ENCODE measurements around the gene AXIN1.

The AXIN1 gene

DNA sequence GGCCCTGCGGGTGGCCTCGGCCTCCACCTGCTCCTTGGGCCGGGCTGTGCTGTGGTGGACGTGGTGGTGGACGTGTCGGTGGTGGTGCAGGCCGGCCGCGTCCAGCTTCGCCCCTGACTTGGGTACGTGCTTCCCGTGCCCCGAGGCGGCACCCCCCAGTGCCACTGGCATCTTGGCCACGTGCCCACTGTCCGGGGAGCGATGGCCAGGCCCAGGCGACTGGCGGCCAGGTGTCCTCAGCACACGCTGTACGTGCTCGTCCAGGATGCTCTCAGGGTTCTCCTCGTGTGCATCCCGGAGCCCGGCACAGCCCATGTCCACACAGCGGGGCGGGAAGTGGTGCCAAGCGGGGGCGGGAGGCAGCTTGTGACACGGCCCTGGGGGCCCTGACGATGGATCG, 54.7 kb downstream of the AXIN1 start:
- no peak for DNase-seq

DNA sequence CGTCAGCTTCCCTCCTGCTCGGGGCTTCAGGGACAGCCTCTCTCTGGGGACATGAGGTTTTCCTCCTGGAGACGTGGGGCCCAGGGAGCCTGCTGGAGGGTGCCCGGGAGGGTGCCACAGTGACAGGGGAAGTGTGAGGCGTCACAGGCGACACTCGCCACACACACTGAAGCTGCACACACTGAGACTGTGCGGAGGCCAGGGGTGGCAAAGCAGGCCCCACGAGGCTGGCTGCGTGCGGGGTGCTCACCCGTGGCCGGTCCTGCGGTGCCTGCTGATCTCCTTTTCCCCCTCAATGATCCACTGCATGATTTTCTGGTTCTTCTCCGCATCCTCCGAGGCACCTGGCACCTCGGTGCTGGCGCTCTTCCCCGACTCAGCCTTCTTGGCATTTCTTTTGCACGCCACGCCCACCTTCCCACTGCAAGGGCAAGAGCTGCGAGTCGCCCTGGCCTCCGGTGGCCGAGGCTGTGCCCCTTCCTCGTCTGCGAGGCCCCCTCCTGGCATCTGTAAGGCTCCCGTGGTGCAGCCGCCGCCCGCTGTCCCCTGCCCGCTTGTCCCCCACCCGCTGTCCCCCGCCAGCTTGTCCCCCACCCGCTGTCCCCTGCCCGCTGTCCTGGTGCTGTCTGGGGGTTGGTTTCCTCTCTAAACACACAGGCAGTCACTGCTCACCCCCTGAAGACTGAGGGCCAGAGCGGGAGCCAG, 55.6 kb downstream of the AXIN1 start:
- no peak for DNase-seq

DNA sequence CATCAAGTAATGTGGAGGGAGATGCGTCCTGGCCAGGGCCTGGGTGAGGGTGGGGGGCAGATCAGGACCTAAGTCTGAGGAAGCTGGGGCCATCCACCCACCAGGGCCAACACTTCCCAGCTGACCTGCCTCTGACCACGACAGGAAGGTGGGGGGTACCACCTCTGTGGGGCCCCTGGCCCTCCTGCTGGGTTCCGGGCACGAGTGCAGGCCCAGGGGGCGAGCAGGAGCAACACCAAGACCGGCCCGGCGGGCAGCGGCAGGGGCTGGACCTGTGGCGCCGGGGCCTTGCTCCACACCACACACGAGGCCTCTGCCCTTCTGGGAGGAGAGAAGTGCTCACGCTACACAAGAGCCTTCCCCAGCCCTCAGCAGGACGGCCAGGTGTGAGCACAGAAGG, 56.2 kb downstream of the AXIN1 start:
- DNase-seq = no peak

DNA sequence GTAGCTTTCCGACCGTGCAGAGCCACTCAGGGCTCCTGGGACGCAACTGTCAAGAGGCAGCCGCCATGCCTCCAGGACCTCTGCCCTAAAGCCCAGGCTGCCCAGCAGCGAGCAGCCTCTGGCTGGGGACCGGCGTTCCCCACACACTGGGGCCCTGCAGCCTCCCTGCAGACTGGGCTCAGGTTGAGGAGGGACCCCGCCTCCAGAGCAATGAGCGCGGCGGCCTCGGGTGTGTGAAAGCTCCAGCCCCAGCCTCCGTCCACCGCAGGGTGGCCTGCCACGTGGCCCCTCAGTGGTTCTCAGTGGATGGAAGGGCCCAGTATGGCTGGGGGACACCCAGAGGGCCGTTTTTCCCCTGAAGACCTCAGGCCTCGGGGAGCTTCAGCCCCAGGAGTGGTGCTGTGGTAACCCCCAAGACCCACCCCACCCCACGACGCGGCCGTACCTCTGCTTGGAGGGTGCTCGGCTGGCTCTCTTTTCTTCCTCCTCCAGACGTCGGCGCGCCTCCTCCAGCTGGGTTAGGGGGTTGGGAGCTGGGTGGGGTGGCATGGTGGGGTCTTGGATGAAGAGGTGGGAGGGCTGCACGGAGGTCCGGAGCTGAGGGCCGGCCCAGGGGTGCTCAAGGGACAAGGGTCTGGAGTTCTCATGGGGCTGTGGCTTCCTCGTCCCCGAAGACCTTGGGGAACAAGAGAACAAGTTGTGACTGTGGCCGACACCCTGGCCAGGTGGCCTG, 59.3 kb downstream of the AXIN1 start:
- DNase-seq = no peak

DNA sequence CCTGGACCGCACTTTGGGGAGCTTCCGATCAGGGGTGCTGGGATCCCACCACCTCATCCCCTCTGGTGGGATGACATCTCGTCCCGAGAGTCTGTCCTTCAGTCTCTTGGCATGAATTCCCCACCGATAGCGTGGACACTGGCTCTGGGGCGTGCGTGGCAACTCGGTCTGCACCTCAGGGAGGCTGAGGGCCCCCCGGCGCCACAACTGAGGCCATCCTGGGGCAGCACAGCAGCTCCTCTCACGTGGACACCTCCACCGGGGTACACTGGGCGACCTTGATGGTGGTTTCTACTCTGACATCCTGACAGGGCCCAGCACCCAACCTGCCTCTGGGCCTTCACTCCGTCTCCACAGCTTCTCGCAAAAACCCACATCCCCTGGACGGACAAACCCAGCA, 61.0 kb downstream of the AXIN1 start:
- no peak for DNase-seq

DNA sequence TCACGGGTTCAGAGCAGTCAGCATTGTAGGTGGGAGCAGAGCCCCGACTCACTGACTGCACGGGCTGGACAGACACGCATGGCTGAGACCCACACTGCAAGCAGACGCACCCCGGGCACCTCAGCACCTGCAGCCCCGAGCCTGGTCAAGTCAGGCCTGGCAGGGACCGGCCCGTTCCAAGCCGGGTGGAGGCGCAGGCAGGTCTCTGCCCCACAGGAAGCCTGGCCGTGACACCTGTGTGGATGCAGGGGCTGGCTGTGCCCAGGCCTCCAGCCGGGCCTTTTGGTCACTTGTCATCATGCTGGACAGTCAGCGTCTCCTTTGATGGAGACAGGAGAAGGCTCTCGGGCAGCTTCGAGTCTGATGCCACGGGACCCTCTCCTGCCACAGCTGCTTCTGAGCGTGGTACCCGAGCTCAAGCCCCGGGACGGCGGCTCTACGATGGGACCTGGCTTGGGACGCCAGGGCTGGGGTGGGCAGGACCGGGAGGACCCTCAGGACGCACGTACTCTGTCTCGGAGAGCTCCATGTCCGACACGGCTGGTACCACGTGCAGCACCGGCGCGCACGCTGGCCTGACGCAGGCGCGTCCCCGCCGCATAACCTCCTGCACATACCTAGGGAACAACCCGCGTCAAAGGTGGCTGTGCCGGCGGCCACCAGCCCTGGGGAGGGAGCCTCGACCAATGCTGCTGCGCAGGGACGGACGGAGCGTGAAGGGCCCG, 61.7 kb downstream of the AXIN1 start:
- no peak for DNase-seq

DNA sequence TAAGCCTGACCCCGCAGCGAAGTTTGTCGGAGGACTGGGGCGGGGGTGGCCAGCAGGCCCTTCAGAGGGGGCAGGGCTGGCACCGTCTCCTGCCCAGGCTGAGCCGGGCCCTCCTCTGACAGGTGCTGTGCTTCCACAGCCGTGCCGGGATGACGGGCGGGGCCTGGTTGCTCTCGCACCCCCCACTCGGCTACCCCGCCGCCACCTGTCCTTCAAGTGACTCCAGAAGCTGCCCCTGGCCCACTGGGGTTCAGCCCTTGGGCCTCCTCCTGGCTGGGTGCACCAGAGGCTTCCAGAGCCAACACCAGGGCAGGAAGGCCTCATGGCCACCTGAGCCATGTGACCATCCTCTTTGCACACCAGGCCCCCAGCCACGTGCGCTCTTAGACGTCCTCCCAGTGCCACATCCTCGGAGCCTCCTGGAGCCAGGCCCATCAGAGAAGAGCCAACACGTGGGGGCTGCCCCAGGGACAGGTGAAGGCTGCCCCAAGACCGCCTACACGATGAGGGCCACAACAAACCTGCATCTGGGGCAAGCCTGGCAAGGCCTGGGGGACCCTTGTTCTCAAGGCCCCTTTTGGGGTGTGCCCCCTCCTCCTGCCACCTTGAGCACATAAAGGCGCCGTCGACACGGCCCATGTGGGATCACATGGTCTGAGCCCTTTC, 62.4 kb downstream of the AXIN1 start:
- no peak for DNase-seq

DNA sequence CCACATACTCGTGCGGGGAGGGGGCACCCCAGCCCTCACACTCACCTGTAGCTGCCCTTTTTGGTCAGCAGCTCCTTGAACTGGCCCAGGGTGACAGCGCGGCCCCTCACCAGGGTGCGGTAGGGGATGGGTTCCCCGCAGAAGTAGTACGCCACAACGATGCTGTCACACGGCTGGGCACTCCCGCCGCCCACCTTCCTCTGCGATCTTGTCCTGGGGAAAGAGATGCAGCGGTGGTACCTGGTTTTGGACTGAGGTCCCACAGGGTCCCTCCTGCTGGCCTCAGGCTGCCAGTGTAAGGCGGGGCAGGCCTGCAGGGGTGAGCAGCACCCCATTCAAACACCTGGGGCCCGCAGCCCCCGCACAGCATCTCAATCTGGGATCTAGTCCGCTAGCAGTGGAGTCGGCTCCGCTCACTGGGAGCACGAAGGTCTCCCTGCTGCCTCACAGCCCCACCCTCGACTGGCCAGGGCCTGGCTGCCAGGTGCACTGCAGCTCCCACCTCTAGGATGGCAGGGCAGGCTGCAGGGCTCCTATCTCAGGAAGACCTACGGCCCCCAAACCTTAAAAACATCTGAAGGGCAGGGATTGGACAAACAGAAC, 63.0 kb downstream of the AXIN1 start:
- DNase-seq = no peak

DNA sequence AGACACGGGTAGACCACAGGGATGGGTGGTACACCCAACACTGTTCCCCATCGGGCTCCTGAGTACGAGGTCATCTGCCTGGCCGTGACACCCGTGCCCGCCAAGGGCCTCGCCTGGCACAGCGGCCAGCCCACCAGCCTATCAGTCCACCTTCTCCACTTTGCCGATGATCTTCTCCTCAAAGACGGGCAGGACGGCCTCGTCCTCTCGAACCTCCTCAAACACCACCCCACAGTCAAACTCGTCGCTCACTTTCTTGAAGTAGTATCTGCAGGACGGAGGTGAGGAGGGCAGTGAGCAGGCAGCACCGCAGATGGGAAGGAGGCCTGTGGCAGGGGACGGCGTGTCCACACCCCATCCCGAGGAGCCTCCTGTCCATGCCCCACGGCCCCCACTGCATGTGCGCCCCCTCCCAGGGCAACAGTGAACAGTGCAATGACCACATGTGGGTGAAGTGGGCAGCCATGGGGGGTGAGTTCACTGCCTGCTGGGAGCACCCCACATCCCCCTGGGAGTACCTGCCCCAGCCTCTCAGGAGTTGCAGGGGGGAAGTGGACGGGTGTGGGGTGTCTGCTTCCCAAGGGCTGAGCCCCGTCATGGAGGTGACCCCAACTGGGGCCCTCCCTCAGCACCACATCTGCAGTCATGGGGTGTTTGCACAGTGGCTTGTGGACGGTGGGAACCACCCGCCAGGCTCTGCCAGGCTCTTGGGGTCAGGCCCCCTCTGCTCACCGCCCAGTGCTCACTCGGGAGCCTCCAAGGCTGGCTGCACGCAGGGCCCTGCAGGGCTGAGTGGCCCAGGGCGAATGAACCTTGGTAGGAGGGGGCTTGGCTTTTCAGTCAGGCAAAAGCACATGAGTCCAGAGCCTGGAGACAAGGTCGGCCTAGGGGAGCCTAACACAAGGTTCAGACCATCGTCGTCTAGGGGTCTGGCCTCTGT, 64.3 kb downstream of the AXIN1 start:
- no peak for DNase-seq

DNA sequence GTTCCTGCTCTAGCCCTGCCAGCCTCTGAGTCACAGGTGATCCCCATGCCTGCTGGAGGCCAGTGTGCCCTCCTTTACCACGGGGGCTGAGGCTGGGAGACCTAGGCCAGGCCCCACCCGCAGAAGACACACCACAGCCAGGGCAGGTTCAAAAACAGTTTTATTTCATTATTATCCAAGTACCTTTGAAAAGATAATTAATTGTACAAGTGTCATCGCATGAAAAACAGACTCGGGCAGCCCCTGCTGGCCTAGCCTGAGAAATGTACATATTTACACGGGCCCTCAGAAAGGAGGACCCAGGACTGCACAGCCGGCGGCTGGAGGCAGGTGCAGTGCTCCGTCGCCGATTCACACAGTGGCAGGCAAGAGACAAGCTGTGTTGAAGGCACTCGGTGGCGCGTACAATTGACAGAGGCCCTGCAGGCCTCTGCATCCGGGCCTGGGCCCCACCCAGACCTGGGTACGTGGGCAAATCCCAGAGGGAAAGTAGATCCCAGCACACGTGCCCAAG, 65.2 kb downstream of the AXIN1 start:
- no peak for DNase-seq

DNA sequence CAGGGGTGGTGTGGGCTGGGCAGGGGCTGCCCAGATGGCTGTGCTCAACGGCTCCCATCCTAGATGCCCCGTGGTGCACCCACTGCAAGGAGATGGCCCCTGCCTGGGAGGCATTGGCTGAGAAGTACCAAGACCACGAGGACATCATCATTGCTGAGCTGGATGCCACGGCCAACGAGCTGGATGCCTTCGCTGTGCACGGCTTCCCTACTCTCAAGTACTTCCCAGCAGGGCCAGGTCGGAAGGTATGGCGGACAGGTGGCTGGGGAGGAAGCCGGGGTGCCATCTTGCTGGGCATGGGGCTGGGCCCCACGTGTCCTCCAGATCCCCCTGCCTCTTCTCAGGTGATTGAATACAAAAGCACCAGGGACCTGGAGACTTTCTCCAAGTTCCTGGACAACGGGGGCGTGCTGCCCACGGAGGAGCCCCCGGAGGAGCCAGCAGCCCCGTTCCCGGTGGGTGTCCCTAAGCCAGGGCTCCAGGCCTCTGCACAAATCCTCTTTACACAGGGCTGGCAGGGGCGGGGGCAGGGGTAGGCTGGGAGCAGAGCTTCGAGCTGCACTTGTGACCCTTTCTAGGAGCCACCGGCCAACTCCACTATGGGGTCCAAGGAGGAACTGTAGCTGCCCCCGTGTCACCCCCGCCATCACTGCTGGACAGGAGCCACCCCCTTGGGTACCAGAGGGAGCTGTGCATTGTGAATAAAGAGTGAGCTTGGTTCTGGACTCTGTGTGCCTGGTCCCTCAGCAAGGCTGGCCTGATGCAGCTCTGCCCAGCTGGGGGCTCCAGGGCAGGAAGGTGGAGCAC, 65.8 kb downstream of the AXIN1 start:
- DNase-seq = no peak

DNA sequence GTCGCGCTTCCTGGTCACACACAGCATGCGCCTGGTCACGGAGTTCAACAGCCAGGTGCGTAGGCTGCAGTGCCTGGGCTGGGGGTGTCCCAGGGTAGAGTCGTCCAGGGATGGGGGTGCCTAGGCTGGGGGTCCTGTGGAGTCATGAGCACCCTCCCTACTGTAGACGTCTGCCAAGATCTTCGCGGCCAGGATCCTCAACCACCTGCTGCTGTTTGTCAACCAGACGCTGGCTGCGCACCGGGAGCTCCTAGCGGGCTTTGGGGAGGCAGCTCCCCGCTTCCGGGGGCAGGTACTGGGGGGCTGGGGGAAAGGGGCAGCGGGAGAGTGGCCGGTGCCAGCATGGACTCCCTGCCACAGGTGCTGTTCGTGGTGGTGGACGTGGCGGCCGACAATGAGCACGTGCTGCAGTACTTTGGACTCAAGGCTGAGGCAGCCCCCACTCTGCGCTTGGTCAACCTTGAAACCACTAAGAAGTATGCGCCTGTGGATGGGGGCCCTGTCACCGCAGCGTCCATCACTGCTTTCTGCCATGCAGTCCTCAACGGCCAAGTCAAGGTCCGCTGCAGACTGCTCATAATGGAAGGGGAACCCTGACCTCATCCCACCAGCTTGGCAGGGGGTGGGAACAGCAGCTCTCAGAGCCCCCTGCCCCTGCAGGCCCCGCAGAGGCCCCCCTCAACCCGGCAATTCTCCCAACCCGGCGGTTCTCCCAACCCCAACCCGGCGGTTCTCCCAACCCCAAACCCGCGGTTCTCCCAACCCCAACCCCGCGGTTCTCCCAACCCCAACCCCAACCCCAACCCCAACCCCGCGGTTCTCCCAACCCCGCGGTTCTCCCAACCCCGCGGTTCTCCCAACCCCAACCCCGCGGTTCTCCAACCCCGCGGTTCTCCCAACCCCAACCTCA, 67.1 kb downstream of the AXIN1 start:
- DNase-seq = no peak

DNA sequence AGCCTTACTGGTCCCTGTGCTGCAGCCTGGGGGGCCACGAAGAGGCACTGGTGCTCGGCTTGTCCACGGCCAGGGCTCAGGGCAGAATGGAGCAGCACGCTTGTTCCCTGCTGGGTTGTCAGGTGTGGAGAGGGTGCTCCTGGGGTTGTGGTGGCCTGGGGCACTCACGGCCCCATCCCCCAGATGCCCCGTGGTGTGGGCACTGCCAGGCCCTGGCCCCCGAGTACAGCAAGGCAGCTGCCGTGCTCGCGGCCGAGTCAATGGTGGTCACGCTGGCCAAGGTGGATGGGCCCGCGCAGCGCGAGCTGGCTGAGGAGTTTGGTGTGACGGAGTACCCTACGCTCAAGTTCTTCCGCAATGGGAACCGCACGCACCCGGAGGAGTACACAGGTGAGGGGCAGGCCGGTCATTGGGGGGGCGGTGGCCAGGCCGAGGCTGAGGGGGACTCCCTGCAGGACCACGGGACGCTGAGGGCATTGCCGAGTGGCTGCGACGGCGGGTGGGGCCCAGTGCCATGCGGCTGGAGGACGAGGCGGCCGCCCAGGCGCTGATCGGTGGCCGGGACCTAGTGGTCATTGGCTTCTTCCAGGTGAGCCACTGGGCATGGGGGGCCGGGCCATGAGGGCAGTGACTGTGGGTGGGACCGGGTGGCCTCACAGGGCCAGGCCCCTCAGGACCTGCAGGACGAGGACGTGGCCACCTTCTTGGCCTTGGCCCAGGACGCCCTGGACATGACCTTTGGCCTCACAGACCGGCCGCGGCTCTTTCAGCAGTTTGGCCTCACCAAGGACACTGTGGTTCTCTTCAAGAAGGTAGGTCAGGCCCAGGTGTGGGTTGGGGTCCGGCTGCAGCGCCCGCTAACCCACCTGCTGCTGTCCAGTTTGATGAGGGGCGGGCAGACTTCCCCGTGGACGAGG, 68.1 kb downstream of the AXIN1 start:
- DNase-seq = no peak

DNA sequence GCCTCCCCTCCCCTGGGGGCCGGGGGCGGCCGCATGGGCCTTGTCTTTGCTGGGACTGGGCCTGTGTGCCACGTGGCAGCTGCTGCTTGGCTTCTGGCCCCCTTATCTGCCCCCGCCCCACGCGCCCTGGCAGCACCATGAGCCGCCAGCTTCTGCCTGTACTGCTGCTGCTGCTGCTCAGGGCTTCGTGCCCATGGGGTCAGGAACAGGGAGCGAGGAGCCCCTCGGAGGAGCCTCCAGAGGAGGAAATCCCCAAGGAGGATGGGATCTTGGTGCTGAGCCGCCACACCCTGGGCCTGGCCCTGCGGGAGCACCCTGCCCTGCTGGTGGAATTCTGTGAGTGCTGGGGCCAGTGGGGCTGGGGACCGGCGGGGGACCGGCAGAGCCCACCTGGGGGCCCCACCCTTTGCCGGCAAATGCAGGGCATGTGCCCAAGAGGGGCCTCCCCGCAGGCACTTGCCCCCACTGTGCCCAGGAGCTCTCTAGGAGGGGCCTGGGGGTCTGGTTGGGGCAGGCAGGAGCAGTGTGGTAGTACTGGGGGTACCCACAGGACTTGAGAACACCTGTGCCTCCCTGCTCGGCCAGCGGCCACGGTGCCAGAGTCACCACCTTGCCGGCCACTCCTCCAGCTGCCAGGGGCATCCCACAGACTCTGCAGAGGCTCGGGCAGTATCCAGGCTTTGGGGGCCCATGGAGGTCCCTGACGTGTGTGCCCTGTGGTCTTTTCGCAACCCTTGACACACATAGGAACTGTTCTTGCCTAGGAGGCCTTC, 69.3 kb downstream of the AXIN1 start, which contains the start of gene PDIA2:
PDIA2 (plus strand) TSS at position 132 of the 773 bp plus-strand sequence; CDS start at position 138, 6 bp downstream.
- no peak for DNase-seq

DNA sequence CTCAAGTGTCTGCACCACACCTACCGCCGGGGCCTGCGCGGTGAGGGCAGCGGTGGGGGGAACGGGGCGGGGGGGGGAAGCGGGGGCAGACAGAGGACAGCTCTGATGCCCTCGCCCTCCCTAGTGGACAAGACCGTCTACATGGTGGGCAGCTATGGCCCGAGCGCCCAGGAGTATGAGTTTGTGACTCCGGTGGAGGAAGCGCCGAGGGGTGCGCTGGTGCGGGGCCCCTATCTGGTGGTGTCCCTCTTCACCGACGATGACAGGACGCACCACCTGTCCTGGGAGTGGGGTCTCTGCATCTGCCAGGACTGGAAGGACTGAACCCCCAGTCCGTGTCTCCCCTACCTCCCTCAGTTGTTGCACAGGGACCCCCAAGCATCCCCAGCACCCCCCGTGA, 70.0 kb downstream of the AXIN1 start:
- no peak for DNase-seq

DNA sequence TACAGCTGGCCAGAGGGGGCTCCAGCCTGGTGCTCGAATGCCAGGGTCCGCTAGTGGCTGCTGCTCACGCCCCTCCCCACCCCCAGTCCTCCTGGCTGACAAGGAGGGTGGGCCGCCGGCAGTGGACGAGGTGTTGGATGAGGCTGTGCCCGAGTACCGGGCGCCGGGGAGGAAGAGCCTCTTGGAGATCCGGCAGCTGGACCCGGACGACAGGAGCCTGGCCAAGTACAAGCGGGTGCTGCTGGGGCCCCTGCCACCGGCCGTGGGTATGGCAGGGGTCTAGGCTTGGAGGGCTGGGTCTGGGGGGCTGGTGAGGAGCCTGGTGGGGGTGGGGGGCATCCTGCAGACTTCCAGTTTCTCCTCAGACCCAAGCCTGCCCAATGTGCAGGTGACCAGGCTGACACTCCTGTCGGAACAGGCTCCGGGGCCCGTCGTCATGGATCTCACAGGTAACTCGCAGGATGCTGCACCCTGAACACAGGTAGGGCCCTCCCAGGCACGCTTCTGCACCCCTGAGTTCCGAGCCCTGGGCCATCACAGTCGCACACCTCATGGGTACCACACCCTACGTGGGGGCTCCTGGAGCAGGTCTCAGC, 70.8 kb downstream of the AXIN1 start:
- DNase-seq = no peak

DNA sequence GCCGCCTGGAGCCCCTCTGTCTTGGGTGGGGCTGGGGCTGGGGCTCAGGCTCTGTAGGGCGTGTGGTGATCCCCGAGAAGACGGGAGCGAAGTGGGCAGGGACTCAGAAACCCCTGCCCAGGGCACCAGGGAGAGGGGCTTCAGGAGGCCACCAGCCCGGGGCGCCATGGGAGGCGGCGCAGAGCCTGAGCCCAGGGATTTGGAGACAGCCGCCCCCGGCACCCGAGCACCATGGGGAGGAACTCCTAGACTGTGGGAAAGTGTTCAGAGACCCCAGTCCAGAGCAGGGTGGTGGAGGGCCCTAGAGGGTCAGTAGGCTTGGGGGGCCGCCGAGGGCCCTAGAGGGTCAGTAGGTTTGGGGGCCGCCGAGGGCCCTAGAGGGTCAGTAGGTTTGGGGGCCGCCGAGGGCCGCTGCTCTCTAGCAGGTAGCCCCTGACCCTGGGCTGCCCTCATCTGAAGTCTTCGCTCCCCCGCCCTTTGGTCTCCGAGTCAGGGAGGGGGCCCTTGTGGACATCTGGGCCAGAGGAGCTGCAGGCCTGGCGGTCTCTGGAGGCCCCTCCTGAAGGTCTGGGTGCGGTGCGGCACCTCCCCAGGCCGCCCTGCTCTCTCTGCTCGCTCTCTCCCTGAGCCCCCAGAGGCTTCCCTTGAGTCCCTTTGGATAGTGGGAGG, 71.4 kb downstream of the AXIN1 start:
- DNase-seq = no peak
